Erythroblast (primary cell): ENCODE data around the gene MYO16.

Experiments used
- DNase-seq, 2 experiments: peaks; one replicate each; lab custom pipeline; 2025; lab: John Stamatoyannopoulos, UW
- GATA1 ChIP-seq: IDR thresholded peaks from 2 replicates; pipeline ENCODE4 v1.6.1; 2011; ENCODE audit warnings: low read depth, mild to moderate bottlenecking, control low read depth, low read length, moderate library complexity
- POLR2A ChIP-seq: IDR thresholded peaks from 2 replicates; pipeline ENCODE4 v1.6.1; 2011; ENCODE audit warnings: mild to moderate bottlenecking, low read length

MYO16 gene

DNA sequence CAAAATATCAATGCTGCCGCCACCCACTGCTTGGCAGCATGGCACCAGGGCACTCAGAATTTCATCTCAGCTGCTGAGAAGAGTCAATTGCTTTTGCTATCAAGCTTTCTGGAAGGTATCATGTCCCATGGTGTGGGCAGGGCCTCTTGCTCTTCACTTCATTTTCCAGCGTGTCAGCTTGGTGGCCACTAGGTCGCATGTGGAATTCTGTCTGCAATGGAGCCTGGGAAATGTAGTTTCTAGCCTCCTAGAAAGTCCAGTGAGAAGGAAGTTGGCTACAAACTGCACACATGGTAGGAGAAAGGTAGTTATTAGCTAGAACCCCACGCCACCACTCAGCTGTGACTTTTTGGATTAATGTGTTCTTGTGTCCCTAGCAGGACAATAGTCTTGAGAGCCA is 105.3 kb downstream of the MYO16 start:
- DNase-seq: no peak
- TF ChIP-seq POLR2A (no peak), GATA1 (no peak)

DNA sequence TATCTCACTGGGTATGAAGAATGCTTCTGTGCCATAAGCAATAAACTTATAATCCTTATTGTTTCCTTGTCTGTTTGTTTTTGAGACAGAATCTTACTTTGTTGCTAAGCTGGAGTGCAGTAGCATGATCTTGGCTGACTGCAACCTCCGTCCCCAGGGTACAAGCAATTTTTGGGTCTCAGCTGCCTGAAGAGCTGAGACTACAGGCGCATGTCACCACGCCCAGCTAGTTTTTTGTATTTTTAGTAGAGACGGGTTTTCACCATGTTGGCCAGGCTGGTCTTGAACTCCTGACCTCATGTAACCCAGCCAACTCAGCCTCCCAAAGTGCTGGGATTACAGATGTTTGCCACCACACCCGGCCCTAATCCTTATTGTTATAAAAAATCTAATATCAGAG is 112.5 kb downstream of the MYO16 start:
- no peak for DNase-seq
- TF ChIP-seq POLR2A (no peak), GATA1 (no peak)

DNA sequence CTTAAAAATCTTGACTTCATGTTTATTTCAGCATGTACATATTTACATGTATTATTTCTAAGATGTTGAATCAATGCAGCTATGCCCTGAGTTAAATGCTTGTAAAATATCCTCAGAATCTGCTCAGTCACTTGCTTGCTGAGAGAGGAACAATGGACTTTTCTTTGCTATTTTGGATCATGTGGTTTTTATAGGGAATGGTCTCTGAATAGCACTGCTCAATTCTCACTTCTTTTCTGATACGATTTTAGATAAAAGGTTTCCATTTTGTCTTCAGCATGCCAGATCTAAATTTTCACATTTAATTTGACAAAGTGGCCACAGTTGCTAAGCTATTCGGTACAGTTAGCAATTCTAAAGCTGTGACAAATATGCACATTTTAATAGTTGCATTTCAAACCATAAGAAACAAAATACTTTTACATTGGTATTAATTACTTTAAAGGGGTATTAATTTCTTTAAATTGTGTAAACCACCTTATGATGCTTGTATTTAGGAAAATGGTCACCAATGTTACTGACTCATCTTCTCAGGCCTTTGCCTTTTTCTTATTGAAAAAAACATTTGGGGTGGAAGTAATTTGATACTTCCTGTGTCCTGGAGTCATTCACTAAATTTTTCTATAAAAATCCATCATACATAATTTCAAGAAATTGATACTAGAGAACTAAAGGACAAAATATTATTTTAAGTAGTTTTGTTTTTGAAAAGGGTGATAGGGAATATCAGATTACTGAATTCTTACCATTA is 113.5 kb downstream of the MYO16 start:
- no peak for DNase-seq
- TF ChIP-seq GATA1: no peak
- TF ChIP-seq POLR2A: no peak

DNA sequence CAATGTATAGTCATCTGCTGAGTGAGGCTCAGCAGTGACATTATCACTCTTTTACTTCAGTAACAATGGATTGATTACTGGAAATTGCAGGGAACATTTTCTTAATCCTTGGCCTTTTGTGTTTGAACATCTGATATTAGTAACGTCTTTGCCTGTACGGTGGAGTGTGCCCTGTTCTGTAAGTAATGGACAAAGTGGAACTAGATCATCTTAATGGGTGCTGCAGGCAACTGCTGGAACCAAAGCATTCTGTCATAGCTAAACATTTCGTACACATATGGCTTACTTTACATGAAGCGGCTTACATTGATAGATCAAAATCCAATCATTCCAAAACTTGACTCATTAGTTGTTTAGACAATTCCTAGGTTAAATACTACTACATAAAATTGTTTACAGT is 114.1 kb downstream of the MYO16 start:
- TF ChIP-seq GATA1: no peak
- no peak for TF ChIP-seq POLR2A
- DNase-seq: no peak

DNA sequence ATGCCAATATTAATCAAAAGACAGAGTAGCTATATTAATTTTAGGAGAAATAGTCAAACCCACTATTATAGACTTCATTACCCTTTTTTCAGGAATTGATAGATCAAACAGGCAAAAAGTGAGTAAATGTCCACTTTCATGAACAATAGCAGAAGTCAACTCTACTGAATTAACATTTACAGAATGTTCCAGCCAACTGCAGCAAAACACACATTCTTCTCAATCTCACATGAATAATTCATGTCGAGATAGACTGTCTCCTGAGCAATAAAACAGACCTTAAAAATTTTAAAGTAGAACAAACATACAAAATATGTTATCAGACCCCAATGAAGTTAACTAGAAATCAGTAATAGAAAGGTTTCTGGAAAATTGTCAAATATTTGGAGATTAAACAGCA is 118.4 kb downstream of the MYO16 start:
- DNase-seq: no peak
- TF ChIP-seq GATA1: no peak
- no peak for TF ChIP-seq POLR2A

DNA sequence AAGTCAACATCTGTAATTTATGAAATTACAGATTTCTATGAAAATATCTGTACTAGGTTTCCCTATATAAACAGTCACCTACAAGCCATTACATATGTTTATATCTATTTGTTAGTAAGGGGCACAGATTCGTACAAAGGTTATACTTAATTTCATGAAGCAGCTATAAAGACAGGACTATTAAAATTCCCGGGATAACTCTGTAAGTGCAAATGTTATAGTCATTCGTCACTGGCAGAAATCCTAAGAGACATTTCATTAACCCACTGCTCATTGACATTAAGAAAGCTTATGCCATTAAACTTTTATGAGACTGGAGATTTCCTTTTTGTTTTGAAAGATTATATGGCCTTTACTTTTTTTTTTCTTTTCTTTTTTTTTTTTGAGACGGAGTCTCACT is 122.9 kb downstream of the MYO16 start:
- DNase-seq: no peak

DNA sequence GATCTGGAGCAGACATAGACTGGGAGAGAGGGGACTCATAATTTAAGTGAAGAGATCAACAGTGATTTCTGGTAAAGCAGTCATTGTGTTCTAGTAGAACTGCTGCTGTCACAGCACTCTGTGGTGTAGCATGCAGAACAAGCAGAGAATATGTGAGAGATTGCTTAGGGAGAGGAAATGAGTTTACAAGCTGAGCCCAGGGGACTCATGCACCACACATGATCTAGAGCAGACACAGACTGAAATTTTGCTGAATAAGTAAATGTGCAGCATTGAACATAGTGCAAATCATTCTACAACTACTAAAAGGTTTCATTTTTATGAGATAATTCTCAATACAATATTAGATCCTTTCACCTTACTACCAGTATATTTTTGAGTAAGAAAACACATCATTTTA is 125.7 kb downstream of the MYO16 start:
- no peak for TF ChIP-seq POLR2A
- no peak for TF ChIP-seq GATA1
- DNase-seq: no peak

More for the DNA sequence above, 122.9 kb downstream of the MYO16 start:
- TF ChIP-seq GATA1 (no peak), POLR2A (no peak)

DNA sequence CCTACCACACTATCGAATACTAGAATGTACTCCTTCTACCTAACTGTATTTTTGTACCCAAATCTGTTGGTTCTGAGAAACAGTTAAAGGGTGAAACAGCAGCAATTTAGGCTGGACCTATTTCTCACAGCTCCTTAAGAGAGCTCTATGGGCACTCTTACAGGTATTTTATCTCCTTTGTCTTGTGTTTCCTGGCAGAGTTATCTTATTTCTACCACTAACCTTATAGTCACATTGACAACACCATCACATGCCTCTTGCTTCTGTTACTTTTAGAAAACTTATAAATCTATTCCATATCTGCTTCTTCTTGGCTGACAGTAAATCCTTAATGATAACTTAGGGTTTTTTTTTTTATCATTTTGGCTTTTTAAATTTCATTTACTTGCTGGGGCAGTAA is 130.7 kb downstream of the MYO16 start:
- peak in 1 of 2 experiments; percentile 40 for DNase-seq
- TF ChIP-seq POLR2A (no peak), GATA1 (no peak)

DNA sequence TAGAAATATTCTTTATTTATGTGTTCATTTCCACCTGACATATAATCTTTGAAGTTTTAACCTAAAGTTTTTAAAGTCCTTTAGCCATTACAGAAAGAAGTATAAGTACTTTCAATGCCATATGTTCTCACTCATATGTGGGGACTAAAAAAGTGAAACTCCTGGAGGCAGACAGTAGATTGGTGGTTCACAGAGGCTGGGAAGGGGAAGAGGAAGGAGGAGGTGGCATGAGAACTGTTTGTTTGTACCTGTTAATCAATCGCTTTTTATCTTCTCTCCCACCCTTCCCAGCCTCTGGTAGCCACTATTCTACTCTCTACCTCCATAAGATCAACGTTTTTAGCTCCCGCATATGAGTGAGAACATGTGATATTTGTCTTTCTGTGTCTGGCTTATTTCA is 131.1 kb downstream of the MYO16 start:
- TF ChIP-seq POLR2A: no peak
- TF ChIP-seq GATA1: no peak
- DNase-seq: no peak

DNA sequence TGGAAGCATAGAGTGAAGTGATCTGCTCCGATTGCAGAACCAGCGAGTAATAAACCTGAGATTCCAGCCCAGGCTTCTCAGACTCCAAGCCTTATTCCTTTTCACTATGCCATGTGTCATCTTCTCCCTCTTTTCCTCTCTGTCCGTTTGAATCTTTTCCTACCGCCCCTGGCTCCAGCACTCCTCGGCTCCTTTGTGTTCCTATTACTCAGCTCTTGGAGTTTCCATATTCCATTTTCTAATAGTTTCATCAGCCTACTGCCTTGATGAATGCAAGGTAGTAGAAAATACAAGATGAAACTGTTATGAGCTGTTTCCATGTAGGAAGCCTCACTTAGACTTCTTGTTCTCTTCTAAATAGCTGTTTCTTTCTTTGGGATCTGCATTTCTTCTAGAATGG is 138.6 kb downstream of the MYO16 start:
- DNase-seq: no peak
- TF ChIP-seq POLR2A (no peak), GATA1 (no peak)

DNA sequence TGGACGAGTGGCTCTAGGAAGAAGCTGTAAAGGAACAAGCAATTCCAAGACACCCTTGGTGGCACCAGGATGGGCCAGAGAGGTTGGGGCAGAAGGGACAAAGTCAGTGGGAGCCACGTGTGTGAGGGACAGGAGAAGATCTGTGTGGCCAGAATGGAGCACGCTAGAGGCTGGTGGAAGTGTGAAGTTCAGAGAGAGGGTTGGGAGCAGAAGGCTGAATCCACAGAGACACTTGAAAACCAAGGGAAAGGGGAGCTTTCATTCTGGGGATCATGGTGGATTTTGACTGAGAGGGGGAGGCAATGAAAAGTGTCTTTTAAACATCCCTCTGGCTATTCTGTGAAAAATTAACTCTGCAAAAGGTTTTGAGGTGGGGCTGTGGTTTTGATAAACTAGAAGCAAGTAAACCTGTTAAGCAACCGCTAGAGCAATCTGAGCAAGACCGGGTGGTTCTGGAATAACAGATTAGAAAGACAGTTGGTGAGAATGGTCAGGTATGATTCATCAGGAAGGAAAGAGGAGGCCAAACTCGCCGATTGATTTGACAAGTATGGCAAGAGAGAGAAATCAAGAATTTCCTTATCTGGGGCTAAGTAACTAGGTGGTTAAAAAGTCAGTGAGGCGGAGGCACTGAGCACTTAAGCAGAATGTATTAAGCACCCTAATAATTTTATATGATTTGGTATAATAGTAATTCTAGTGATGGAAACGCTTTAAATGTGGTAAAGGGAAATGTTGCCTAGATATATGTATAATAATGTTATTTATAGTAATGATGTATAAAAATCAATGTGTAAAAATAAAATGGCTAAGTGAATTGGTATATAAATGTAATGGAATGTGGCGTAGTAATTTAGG is 140.0 kb downstream of the MYO16 start:
- no peak for TF ChIP-seq GATA1
- TF ChIP-seq POLR2A: no peak
- DNase-seq: peak; percentile 50 to 80

DNA sequence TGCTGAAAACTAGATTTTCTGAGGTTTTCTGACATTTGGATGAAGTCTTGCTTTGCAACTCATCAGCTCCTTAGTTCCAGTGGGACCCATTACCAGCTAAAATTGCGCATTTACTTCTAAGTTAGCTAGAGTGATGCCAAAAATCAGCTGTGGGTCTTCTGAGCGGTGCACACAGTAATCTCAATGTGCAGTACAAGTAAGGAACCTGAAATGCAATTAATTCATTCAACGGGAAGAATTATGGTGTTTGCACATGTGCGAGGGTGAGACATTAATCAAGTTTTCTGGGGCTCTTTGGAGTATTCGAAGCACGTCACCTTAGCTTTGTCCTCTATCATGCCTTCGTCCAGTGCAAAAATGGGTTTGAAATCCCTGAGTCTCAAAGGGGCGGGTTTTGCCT is 146.2 kb downstream of the MYO16 start:
- TF ChIP-seq POLR2A (no peak), GATA1 (no peak)
- DNase-seq: no peak

DNA sequence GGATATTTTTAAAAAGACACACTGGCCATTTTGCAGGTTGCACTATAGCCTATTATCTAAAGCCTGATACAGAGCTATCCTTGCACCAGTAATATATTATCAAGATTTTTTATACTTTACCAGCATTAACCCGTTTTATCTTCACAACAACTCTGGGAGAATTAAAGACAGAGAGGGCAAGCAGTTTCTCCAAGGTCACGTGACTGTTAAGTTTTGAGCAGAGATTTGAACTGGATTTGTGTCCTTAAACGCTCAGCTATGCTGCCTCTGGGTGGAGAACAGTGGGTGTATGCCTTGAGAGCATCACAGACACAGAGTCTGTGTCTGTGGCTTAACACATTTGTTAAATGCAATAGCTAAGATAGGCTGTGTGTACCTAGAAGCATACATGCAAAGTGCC is 147.2 kb downstream of the MYO16 start:
- TF ChIP-seq POLR2A: no peak
- no peak for TF ChIP-seq GATA1
- no peak for DNase-seq
